Measurements from ENCODE around the gene SENP2. TPM values are rescaled to one million over a fixed set of nuclear protein-coding genes. Genes with fewer than 3 reads are reported as not detected.
"Not testable (repeated sequence)": the region's sequence is repeated elsewhere in the genome, so short reads cannot be mapped to it uniquely, and the experiment has no call there.

Gene SENP2
- total RNA-seq, 2 experiments from 2014 or later, result 39.5 to 41.5 TPM

DNA sequence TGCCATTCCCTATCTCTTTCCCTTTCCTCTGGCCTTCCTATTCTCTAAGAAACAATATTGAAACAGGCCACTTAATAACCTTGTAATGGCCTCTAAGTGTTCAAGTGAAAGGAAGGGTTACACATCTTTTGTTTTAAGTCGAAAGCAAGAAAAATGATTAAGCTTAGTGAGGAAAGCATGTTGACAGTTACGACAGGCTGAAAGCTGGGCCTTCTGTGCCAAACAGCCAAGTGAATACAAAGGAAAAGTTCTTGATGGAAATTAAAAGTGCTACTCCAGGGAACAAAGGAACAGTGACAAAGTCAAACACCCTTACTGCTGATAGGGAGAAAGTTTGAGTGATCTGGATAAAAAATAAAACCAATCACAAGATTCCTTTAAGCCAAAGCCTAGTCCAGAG, 54.2 kb downstream of the SENP2 start:
- POLR2A ChIA-PET, result no interaction called here
- CTCF ChIA-PET, result interaction anchor here (0.6 kb wide), 1 partner anchor 16 kb away, joined by 4 read pairs; no protein-coding TSS in a partner anchor

DNA sequence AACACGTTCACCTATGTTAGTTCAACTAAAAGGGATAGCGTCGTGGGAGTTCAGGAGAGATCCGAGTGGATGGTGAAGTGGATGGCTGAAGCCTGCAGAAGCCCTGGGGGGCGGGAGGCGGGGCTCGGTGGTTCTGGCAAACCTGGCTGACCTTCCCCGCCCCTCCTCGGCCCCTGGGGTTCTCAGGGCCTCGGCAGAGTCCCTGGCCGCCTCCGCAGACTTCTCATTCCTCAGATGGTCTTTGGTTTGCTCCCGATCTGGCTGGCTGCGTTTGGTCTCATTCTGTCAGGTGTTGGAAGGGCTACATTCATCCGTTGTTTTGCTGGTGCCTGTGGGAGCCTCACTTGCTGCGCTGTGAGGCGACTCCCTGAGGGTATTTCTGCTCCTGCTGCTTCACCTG, 59.1 kb downstream of the SENP2 start:
- POLR2A ChIA-PET, CTCF ChIA-PET: not testable (repeated sequence)

DNA sequence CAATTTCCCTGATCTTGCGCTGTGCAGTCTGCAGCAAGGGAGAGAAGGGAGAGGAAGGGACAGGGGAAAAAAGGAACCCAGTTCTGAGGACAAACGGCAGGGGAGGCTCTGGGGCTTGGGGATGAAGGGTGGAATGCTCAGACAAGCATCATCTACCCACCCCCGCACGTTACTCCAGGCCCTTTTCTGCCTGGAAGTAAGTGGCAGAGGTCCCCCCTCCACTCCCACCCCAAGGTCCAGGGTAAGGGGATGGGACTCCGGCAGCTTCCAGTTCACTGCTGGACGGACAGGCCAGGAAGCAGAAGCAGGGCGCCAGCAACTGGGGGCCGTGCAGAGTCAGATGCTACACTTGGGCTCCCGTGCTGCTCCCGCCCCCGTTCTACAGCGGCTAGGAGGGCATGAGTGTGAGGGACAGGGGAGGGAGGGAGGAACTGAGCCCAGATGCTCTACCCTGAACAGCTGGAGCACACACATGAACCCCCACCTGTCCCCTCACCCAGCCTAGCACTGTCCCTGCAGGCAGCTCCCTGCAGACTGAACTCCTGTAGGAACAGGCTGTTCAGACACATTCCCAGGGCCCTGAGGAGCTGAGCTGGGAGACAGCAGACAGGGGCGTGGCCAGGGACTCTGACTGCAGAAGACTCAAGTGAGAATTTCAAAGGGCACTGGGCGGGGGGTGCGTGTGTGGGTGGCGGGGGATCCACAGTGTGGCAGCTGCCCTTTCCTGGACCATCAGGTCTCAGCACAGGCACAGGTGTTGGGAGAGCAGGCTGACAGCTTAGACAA, 59.7 kb downstream of the SENP2 start:
- CTCF ChIA-PET, result no interaction called here
- POLR2A ChIA-PET, result no interaction called here

DNA sequence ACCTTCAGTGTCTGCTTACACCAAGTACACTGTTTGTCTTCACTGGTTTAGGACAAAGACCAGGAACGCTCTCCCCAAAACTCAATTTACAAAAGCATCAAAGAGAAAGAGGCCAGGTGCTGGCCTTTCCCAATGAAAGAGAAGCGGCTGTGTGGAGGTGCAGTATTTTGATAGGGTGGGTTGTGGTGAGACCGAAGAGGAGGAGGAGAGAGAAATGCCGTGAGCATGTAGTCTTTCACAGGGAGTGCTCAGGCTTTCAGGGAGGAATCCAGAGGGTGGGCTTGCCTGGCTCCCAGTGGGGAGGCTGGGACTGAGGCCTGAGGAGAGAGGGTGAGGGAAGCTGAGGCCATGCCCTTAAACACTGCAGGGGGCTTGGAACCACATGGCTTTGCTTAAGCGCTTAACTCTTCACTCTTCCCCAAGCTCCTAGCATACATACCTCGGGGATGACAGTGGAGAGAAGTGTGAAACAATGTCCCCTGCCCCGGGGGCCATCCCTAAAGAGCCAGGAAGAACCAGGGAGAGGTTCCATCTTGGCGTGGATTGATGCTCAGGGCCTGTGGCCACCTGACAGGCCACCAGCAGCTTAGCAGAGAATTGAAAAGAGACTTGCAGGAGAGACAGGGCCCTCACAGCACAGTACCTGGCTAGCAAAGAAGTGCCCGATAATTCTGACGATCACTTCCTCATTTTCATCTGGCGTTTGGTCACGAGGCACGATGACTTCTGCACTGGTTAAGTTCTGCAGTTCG, 60.5 kb downstream of the SENP2 start:
- ChIA-PET CTCF (no interaction called here), POLR2A (no interaction called here)

DNA sequence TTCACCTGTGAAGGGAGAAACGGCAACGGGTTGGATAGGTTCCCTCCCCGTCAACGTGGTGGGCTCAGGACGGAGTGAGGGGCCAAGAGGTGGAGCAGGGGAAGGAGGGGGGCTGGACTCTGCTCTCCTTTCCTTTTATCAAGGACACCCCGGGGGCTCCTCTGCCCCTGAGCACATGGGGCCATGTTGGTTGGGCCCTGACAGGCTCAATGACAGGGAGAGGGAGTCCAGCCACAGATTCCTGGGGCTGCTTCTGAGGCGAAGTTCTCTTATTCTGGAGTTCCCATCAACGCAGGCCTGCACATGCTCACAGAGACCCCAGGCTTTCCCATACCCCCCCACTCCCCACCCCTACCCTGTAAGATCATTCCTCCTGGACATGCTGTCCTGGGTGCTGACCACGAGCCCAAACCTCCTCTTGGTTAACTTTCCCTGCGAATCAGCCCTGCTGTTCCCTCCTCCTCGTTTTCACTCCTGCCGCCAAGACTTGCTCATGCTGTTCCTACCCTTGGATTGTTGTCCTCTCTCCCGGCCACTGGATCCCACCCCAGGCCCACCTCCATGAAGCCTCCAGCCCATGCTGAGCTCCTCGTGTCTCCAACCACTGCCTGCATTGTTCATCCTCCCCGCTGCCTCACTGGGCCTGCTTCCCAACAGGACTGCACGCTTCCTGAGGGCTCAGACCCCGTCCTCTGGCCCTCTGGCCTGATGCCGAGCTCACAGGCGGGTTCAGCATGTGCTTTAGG, 61.2 kb downstream of the SENP2 start:
- ChIA-PET CTCF (no interaction called here), POLR2A (no interaction called here)

DNA sequence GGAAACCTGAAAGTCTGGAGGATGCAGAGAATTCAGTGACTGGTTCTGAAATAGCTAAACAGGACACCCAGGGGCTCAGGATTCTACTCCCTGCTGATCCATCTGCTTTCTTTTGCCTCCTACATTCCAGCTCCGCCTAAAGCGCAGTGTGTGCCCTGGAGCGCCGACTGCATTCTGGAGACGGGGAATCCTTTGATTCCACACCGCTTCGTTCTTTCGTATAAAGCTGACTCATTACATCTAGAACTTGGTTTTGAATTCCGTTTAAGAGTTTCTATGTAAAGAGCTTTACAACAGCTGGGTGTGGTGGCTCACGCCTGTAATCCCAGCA, 61.8 kb downstream of the SENP2 start:
- POLR2A ChIA-PET, result interaction anchor here (0.6 kb wide), 1 partner anchor 270 kb away, joined by 5 read pairs; no protein-coding TSS in a partner anchor
- CTCF ChIA-PET, result interaction anchor here (0.6 kb wide), 1 partner anchor 13 kb away, joined by 5 read pairs; no protein-coding TSS in a partner anchor

DNA sequence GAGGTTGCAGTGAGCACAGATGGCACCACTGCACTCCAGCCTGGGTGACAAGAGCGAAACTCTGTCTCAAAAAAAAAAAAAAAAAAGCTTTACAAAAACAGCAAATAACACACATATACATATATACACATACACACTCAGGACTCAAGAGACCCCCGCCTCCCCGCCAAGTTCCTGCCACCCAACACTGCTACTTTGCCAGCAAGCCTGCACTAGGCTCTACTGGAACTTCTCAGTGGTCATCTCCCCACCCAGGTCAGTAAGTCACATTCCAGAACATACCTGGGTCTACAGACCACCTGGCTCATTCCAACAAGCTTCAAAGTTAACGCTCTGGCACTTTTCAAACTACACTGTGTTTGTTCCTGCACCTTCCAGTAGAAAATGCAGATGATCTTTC, 62.3 kb downstream of the SENP2 start:
- ChIA-PET CTCF (interaction anchor here (0.5 to 0.6 kb wide), 2 partner anchors 13 to 22 kb away, joined by 3 to 5 read pairs; no protein-coding TSS in a partner anchor), POLR2A (interaction anchor here (0.6 kb wide), 1 partner anchor 269 kb away, joined by 5 read pairs; no protein-coding TSS in a partner anchor)

DNA sequence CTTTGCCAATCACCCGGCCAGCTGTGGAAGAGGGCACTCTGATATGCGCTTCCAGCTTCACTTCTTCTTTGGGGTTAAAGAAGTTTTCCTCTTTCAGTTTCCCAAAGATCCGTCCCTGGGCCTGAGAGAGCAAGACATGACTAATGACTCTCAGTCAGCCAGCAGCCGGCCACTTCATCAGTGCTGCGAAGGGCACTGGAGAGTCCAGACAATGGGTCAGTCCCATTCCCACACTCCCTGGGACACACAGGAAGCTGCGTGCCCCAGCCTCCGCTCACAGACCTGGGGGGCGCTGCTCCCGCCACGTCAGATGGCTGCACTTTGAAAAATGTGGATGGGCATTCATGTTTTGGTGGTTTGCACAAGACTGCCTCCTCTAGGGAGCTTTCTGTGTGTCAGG, 63.3 kb downstream of the SENP2 start:
- ChIA-PET POLR2A (no interaction called here), CTCF (no interaction called here)

DNA sequence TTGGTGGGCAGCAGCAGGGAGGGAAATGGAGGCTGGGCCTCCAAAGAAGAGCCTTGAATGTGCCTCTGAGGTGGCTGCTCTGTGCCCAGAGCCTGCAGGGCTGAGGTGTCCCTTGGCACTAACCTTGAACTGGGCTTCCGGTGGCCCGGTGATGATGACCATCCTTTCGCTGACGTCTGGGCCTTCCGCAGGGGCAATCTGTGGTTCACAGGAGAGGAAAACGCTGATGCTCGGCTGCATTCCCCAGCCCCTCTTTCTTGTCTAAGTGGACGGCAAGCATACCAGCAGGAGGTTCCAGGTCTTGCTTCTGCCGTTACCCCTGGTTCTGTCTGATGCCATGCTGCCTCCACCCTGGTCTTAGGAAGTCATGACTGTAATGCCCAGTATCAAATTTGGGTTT, 65.9 kb downstream of the SENP2 start:
- ChIA-PET POLR2A (no interaction called here), CTCF (interaction anchor here (2.6 kb wide), 1 partner anchor 8 kb away, joined by 6 read pairs; no protein-coding TSS in a partner anchor)

DNA sequence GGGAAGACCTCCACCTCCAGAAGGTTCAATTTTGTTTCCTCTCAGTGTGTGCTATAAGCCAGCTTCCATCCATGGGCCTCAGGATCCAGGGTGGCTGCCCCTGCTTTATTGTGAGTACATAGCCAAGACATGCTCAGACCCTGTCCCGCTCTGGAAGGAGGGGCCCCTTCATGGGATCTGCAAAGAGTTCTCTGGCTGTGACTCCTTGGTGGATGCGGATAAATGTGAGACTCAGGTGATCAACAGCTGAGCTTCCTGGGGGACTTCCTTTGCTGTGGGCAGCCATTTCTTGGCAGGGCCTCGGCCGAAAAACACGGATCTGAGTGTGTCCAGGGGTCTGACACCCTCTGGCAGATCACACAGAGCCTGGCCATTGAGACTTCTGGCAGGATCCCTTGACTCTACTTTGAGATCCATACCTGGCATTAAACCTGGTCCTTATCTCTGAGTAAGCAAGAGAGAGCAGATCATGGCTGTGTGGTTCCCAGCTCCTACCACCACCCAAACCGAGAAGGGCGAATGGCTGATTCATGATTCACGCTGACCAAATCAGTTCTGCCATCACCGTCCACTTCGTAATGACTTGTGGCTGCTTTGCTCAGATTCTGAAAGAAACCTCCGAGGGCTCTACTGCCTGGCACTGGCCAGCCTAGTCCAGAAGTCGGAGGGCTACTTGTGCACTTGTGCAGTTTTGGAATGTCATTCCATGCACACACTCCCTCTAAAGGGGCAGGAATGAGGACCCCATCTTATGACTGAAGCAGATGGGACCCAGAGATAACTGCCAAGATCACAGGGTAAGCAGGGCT, 68.1 kb downstream of the SENP2 start:
- CTCF ChIA-PET, result no interaction called here
- POLR2A ChIA-PET, result no interaction called here

DNA sequence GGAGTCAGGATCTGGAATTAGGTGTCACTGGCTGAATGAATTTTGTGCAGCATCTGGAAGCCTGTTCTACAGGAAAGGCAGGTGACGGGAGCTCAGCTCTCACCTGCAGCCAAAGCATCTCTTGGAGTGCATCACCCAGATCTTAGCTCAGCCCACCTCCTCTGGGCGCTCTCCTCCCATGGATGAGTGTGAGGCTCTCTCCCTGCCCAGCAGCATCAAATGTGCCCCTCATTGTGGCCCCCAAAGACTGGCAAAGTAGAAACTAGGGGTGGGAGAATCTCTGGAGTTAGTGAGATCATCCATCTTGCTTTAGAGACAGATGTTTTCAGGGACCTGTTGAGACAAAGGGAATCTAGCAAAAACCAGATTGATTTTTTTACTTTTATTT, 68.7 kb downstream of the SENP2 start:
- ChIA-PET POLR2A (no interaction called here), CTCF (no interaction called here)

DNA sequence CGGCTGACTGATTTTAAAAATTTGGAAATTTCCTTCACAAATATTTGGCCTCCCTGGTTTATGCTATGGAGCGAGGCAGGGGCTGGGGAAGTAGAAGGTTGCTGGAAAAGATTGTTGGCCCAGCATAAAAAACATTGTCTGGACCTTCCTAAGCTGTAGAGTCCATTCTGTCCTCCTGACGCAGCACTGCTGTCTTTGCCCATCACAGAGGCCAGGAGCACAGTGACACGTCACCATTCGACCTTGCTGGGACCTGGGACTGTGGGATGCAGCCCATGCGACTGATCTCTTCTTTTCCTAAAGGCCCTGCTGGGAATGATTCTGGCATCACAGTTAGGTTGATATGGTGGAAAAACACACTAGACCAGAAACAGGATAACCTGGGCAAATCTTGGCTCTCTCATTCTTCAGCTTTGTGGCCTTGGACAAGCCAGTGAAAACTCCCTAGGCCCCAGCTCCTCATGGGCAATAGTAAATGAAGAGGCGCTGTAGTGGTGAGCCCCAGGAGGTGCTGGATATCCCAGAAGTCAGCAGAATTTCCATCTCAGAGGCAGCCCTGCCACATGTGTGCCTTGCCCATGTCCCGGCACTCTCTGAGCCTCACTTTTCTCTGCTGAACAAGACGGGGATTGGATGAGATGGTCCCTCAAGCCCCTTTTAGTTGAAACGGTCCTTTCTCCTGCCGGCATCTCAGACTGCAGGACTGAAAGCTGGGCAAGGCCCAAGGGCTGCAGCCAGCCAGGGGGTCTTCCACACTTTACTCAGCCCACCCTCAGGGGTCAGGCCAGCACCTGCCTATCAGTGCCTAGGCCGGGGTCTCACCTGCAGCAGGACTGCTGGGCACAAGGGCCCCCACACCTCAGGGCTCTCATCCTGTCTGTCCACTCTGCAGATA, 69.6 kb downstream of the SENP2 start:
- CTCF ChIA-PET, result no interaction called here
- POLR2A ChIA-PET, result no interaction called here

DNA sequence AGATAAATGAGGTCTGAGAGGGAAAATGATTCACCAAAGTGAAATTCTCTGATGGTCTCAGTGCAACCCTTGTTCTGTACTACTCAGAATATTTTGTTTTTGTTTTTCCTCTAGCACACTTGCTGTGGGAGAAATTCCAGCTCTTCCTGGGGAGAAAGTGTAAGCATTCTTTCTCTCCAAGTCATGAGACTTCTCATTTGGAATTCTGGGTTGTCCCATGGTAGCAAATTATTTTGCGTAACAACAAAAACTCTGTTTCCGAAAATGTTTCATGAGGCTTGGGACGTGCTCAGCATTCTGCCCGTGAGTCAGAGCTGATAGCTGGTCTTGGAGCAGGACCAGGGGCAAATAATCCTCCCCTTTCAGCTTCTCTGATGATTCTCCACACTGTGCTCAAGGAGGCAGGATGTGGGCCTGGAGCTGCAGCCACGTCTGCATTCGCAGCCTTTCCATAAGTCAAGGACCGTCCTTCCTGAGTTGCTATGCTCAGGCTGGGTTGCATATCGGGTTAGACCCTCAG, 70.3 kb downstream of the SENP2 start:
- POLR2A ChIA-PET, result no interaction called here
- CTCF ChIA-PET, result no interaction called here

DNA sequence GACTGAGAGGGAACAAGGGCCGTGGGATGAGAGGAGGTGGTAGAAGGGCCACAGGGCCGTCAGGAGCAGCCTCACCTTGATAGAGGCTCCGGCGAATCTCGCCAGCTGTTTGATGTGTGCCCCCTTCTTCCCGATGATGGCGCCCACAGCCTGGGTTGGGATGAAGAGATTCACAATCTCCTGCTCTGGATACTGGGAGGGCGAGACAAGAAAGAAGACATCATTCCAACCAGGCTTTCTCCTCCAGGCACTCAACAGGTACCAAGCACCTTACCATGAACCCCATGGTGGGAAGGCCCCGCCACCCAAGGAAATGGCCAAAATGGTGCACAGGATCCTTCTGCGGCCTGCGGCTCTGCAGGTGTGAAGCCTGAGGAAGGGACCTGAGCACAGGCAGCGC, 71.1 kb downstream of the SENP2 start:
- ChIA-PET CTCF (no interaction called here), POLR2A (no interaction called here)

DNA sequence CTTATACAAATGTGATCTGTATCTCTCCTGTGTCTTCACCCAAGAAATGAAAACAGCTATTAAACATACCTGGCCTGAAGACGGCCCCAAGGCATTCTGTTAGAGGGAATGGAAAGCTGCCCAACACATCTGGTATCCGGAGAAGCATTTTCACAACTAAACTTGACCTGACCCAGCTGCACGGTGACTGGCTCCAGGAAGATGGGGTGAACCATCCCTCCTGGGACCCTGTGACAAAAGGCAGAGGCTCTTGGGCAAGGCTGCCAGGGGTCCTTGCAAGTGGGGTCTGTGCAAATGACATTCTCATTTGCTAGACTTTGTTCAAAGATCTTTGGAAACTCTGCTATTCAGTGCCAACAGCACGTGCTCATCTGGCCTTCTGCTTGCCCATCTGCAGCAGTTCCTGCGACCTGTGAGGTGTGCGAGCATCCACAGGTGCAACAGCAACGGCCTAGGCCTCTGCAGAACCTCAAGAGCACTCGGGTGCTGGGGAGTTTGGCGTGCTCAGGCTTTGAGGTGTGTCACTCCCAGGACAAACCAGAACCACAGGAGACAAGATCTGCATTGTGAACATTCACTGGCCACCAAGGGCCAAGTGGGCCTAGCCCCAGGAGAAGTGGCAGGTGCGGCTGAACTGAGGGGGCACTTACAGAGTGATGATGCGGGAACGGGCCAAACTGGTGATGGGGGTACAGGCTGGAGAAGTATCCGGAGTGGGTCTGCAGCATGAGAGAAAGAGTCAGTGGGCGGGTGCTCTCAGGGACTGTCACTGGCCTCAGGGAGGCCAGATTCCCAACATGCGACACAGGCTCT, 71.8 kb downstream of the SENP2 start:
- CTCF ChIA-PET, result no interaction called here

DNA sequence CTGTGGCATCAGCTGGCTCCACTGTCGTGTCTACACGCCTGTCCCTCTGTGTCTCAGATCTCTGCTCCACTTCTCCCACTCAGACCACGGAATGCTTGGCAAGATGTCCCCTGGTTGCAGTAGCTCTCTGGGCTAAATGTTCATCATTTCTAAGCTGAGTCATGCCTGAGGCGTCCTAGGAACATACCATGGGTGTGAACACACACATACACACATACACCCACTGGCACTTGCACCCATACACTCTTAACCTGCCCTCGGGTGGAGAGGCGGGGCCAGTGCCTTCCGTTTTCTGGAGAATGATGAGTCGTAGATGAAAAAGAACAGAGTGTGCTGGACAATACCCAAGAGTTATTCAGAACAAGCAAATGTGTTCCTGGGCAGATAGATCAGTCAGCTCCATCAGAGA, 72.4 kb downstream of the SENP2 start:
- POLR2A ChIA-PET, result no interaction called here
- CTCF ChIA-PET, result interaction anchor here (2.0 kb wide), 1 partner anchor 10 kb away, joined by 4 read pairs; no protein-coding TSS in a partner anchor

More for the DNA sequence above, 71.8 kb downstream of the SENP2 start:
- POLR2A ChIA-PET, result no interaction called here

DNA sequence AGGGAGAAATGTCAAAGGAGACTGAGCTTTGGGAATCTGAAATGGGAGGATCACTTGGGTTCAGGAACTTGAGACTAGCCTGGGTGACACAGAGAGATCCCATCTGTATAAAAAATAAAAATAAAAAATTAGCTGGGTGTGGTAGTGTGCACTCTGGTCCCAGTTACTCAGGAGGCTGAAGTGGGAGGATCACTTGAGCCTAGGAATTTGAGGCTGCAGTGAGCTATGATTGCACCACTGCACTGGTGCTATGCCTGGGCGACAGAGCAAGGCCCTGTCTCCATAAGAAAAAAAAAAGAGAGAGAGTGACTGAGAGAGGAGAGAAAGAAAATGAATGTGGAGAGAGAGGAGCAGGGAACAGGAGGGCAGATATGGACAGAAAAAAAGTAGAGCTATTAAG, 72.8 kb downstream of the SENP2 start:
- CTCF ChIA-PET, result interaction anchor here (2.0 kb wide), 1 partner anchor 10 kb away, joined by 4 read pairs; no protein-coding TSS in a partner anchor
- POLR2A ChIA-PET, result no interaction called here
